Melanocyte of skin (primary cell): ENCODE results near the gene ANTXRL. TPM values are rescaled to one million over a fixed set of nuclear protein-coding genes. Genes with fewer than 3 reads are reported as not detected.

Experiments
- total RNA-seq, 2 donors: library from RNA; depleted of rRNA; stranded (reverse); fragments of >200 nt; gene quantifications; 2 replicates each; pipeline ENCODE4 v1.2.3, GENCODE V29; 2012

Gene ANTXRL
- not detected for total RNA-seq

DNA sequence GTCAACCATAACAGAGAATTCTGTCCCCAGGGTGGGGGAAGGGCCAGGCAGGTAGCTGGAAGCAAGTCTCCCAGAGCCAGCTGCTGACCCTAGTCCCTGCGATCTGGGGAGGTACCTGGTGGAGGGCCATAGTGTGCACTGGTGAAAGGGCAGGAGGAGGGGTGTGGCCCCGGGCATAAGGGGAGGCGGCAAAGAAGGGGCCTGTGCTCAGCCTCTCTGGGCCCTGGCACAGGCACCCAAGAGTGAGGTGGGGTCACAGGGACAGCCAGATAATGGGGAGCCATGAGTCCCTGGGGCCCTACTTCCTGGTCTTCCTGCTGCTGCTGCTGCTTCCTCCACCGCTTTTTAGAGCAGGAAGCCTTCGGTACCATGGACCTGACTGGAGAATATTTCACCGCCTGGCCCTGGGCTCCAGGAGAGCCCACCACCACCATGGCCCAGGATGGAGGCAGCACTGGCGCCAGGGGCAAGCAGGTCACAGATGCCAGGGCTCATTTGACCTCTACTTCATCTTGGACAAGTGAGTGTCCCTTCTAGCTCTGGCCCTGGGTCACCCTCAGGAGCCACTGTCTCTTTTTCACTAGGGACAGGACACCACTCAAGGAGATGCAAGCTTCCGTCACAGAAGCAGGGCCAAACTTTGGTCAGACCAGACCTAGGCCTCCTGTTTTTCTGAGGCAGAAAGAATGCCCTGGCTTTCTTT is at the start of gene ANTXRL:
Gene ANTXRL, plus strand, starts transcription at position 7 of the 703 bp plus-strand sequence. Its CDS starts 266 bp downstream, at position 273.

DNA sequence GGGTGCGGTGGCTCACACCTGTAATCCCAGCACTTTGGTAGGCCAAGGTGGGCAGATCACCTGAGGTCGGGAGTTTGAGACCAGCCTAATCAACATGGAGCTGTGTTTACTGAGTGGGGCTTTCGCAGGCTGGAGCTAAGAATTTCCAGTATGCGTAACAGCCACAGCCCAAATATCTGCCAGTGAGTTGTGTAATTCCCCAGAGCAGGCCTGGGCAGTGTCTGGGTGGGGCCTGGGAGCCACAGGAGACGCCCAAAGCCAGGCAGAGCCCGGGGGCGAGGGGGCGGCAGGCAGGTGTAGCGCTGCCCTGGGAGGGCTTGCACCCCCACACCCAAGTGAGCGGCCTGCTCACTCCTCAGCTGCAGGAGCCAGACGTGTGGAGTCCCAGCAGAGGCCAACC is 88.6 kb downstream of the ANTXRL start, which contains the start of gene ANXA8L1:
Gene ANXA8L1, plus strand, starts transcription at position 371 of the 400 bp plus-strand sequence. CDS start 76 bp downstream, outside the sequence.

Other genes with a start within 250 kb of the ANTXRL start
- gene MSMB, start 240.7 kb upstream of the ANTXRL start, total RNA-seq = not detected
- gene ANXA8L1, start 88.8 kb downstream of the ANTXRL start, total RNA-seq = not detected
- not detected for gene NPY4R, start 179.0 kb downstream of the ANTXRL start, total RNA-seq